HG03045 (cell line): ENCODE measurements around the gene LCN9.
"Not testable (repeated sequence)": the region's sequence is repeated elsewhere in the genome, so short reads cannot be mapped to it uniquely, and the experiment has no call there.

Experiments
- ATAC-seq: cut with Tn5 transposase; IDR thresholded peaks from one replicate; pipeline ENCODE4 v1.9.1; 2021; ENCODE audit warnings: mild to moderate bottlenecking, moderate library complexity; ENCODE audit not compliant: unreplicated experiment

Gene LCN9, protein sequence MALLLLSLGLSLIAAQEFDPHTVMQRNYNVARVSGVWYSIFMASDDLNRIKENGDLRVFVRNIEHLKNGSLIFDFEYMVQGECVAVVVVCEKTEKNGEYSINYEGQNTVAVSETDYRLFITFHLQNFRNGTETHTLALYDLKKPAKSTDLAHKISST

DNA sequence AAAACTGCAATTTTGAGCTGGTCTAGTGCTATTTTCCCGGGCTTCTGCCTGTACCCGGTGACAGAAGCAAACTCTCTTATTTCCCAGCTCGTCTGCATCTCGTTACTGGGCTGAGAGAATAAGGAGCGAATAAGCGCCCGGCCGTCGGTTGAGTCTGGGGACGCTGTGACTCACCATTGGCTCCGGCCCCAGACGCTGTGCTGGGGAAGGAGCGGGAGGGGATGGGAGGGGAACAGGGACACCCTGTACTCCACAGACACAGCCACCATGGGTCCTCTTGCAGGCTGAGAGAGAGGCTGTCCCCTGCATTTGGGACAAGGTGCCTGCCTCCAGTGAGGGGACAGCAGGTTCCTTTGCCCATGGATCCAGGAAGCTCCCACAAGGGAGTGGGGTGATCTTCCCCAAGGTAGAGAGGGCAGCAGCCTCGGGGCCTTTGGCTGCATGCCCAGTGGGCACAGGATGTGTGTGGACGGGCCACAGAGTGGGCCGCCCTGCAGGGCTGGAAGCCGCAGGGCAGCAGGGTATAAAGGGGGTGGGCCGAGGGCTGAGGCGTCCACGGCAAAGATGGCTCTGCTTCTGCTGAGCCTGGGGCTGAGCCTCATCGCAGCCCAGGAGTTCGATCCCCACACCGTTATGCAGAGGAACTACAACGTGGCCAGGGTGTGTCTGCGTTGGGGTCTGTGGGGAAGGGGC lies at the start of gene LCN9:
Gene LCN9 (plus strand): TSS at position 552 of the 693 bp plus-strand sequence. CDS start 13 bp downstream, at position 565.
- no peak for ATAC-seq

GRCh38 chr9:135613946-135614805 lies 48.9 kb upstream of the LCN9 start:
- ATAC-seq = no peak

DNA sequence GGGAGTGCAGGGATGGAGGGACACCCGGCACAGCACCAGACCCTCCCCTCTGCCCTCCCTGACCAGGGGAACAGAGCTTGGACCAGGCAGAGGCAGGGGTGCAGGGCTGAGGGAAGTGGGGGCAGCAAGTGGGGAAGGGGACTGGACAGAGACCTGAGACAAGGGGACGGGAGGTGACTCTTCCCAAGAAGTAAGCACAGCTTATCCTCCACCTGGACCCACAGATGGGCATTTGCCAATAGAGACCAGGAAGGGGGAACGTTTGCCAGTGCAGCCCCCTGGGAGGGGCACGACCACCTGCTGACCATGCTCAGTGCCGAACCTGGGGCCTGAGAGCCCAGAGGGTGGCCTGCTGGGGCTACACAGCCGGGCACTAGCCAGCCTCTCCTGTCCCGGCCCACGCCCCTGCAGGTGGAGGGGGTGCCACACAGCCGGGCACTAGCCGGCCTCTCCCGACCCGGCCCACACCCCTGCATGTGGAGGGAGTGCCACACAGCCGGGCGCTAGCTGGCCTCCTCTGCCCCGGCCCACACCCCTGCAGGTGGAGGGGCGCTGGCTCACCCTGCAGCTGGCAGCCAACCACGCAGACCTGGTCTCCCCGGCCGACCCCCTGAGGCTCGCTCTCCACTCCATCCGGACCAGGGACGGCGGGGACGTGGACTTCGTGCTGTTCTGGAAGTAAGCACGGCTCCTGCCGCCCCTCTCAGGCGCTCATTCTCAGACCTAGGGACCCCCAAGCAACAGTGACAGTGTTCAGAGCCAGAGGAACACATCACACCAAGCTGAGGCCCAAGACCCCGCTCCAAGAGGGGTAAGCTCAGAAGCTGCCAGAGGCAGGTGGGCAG lies 48.1 kb upstream of the LCN9 start:
- ATAC-seq = no peak

DNA sequence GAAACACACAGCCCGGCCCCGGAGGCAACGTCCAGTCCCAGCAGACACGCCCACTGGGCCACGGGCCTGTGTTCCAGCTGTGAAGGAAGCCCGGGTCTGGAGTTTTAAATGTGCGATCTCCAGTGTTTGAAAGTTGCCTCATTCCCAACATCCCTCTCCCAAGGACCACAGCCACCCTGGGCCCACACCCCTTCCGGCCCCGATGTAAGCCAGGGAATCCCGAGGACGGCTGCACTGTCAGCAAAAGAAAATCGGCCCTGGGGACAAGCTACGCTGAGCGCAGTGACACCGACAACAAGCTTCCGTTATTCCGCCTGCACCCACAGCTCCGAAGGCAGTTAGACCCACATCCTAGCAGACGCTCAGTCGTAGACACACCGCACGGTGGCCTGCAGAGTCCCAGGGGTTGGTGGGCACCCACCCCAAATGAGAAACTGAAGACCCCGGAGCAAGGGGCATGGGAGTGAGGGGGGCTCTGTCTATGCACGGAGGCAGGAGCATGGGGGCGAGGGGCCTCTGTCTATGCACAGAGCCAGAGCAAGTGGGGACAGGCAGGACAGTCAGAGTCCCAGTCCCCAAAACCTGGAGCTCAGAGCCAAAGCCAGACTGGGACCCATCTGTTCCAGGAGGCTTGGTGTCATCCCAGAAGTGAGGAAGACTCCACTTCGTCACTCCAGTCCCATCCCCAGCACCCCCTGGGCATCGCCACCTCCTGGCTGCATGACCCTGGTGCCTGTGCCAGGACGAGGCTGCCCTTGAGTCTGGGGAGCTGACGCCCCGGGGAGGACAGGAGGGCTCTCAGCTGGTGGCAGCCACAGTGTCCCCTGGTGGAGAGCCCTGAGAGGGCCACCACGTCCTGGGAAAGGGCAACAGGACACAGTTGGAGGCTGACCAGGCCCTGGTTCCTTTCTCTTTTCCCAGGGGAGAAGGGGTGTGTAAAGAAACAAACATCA lies 47.2 kb upstream of the LCN9 start:
- no peak for ATAC-seq

- ATAC-seq = no peak
These were observed 46.2 kb upstream of the LCN9 start for GRCh38 chr9:135616619-135617537.

DNA sequence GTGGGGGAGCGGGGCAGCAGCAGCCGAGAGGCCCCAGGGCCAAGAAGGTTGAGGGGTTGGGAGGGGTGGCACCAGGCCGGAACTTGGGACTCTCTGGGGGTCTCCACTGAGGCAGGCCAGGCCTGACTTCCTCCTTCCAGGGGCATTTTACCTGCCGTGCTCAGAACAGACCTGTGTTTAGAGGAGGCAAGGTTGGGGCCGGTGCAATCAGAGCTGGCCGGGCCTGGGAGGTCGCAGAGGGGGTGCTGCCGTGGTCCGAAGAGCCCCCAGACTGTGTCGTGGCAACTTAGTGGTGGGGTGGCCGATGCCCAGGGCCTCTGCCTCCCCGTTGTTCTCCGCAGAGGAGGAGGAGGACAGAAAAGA lies 45.6 kb upstream of the LCN9 start:
- ATAC-seq = no peak

- ATAC-seq = no peak
These were observed 45.1 kb upstream of the LCN9 start for GRCh38 chr9:135617991-135618411.

GRCh38 chr9:135618866-135619598 lies 44.1 kb upstream of the LCN9 start:
- no peak for ATAC-seq

DNA sequence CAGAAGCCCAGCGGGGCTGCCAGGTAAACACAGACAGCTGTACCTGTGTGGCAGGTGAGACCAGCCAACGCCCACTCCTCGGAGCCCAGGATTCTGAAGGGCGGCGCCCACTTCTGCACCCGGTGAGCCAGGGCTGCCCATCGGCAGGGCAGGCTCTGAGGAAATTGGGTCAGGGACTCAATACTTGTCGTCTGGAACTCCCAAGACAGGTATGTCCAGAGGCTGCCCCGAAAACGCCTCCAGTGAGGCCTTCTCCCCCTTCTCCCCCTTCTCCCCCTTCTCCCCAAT lies 43.6 kb upstream of the LCN9 start:
- no peak for ATAC-seq

- ATAC-seq = no peak
These were observed 42.6 kb upstream of the LCN9 start for GRCh38 chr9:135620558-135620957.

DNA sequence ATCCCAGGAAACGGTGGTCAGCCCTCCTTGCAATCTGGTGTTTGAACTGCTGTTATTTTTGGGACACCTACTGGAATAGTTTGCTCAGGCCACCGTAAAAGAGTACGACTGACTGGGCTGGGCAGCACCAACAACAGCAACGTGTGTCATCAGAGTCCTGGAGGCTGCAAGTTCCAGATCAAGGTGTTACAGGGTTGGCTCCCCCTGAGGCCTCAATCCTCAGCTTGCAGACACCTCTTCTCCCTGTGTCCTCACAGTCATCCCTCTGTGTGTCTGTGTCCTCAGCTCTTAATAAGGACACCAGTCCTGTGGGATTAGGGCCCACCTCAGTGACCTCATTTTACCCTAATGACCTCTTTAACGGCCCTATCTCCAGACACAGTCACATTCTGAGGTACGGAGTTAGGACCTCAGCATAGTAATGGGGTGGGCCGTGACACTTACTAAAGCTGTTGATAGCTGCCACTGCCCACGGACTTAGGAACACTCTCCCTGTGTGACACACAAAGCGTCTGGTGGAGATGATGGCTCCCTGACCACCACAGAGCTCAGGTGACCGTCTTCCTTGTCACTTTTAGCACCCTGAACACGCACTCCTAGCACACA lies 40.6 kb upstream of the LCN9 start:
- no peak for ATAC-seq

DNA sequence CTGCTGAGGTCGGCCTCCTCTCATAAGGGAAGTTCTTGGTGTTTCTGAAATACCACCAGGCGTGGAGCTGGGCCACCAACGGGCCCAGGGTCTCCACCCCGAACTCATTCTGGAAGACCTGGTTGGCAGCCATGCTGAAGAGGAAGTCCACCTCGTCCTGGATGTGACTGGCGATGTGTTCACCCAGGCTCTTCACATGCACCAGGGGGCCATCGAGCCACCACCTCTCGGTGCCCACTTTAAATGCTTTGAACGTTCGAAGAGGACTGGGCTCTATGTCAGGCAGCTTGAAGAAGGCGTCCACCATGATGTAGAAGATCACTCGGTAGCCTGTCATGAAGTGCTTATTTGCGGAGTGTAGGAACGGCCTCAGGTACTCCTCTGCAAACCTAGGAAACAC lies 38.8 kb upstream of the LCN9 start:
- no peak for ATAC-seq

DNA sequence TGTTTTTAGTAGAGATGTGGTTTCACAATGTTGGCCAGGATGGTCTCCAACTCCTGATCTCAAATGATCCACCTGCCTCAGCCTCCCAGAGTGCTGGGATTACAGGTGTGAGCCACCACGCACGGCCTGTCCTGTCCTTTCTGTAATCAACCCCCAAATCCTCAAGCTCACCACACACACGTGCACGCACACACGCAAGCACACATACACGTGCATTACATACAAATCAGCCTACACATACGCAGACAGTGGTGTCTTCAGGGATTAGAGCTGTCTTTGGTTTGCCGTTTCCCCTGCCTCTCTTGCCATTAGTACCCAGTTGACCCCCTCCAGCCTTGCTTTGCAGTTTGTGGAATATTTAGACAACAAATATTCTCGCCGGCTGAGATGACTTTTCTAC lies 30.3 kb upstream of the LCN9 start:
- no peak for ATAC-seq

DNA sequence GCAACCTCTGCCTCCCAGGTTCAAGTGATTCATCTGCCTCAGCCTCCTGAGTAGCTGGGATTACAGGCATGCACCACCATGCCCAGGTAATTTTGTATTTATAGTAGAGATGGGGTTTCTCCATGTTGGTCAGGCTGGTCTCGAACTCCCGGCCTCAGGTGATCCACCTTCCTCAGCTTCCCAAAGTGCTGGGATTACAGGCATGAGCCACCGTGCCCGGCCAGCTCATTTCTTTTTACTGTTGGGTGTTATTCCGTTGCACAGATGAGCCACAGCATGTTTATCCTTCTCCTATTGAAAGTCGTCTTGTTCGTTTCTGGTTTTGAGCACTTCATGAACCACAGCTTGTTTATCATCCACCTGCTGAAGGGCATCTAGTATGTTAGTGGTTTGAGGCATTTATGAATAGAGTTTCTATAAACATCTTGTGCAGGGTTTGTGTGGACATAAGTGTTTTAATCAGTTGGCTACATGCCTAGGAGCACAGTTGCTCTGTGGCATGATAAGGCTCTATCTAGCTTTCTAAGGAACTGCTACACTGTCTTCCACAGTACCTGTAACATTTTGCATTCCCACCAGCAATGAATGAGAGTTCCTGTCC lies 26.1 kb upstream of the LCN9 start:
- not testable (repeated sequence) for ATAC-seq

GRCh38 chr9:135639196-135639595 lies 23.9 kb upstream of the LCN9 start, which contains the start of gene GLT6D1:
Gene GLT6D1 (minus strand): TSS chr9:135639540. CDS start chr9:135639187, 353 bp downstream.
- no peak for ATAC-seq

- no peak for ATAC-seq
These were observed 22.1 kb upstream of the LCN9 start for GRCh38 chr9:135641047-135641446.

GRCh38 chr9:135641745-135642144 lies 21.4 kb upstream of the LCN9 start:
- ATAC-seq = no peak
